Thymus (tissue), 11 donors: ENCODE results near the gene DDO. TPM values are rescaled to one million over a fixed set of nuclear protein-coding genes. Genes with fewer than 3 reads are reported as not detected.

Experiments used
- DNase-seq, 9 donors: peaks; one replicate each; pipeline ENCODE4 v3.0.0-alpha.2; 2013; ENCODE audit warnings: low spot score in 9 of 9, low read depth in 6 of 9, missing footprints in 1 of 9
- H3K27ac ChIP-seq, 2 donors: one replicate each; pipeline ENCODE4 v1.5.1; 2013; ENCODE audit warnings: control low read depth in 1 of 2, low read depth in 1 of 2, low read length in 1 of 2, mild to moderate bottlenecking in 1 of 2, moderate library complexity in 1 of 2
- H3K27me3 ChIP-seq, 2 donors: one replicate each; pipeline ENCODE4 v1.5.1; 2013; ENCODE audit warnings: low read length in 1 of 2; ENCODE audit not compliant: control insufficient read depth in 2 of 2, insufficient read depth in 1 of 2
- H3K36me3 ChIP-seq, 2 donors: one replicate each; pipeline ENCODE4 v1.5.1; 2013; ENCODE audit warnings: low read length in 1 of 2, mild to moderate bottlenecking in 1 of 2, moderate library complexity in 1 of 2; ENCODE audit not compliant: control insufficient read depth in 2 of 2, insufficient read depth in 2 of 2
- H3K4me1 ChIP-seq, 2 donors: one replicate each; pipeline ENCODE4 v1.5.1; 2013; ENCODE audit warnings: low read length in 2 of 2; ENCODE audit not compliant: control insufficient read depth in 2 of 2, insufficient read depth in 2 of 2
- H3K4me3 ChIP-seq, 2 donors: one replicate each; pipeline ENCODE4 v1.5.1; 2013; ENCODE audit warnings: low read length in 2 of 2, control low read depth in 1 of 2, mild to moderate bottlenecking in 1 of 2
- H3K9me3 ChIP-seq, 2 donors: one replicate each; pipeline ENCODE4 v1.5.1; 2013; ENCODE audit warnings: low read length in 1 of 2, mild to moderate bottlenecking in 1 of 2; ENCODE audit not compliant: control insufficient read depth in 2 of 2, insufficient read depth in 1 of 2
- WGBS: extraction: QIAGEN DNeasy Blood & Tissue Kit; methylation state at CpG from one replicate; pipeline ENCODE4 v1.1.7; 2013; 5-methylcytosine and 5-hydroxymethylcytosine counted together
- polyA plus RNA-seq: library from polyadenylated mRNA; stranded (reverse); fragments of 200-250 nt; gene quantifications from one replicate; pipeline ENCODE4 v1.2.3, GENCODE V29; 2013
- total RNA-seq: library from RNA; stranded (reverse); fragments of 120-200 nt; gene quantifications from one replicate; pipeline ENCODE4 v1.2.4, GENCODE V29; 2013
- donor health status: healthy.

The DDO gene
- total and polyA plus RNA-seq, 2 donors = 0.14 to 0.64 TPM

DNA sequence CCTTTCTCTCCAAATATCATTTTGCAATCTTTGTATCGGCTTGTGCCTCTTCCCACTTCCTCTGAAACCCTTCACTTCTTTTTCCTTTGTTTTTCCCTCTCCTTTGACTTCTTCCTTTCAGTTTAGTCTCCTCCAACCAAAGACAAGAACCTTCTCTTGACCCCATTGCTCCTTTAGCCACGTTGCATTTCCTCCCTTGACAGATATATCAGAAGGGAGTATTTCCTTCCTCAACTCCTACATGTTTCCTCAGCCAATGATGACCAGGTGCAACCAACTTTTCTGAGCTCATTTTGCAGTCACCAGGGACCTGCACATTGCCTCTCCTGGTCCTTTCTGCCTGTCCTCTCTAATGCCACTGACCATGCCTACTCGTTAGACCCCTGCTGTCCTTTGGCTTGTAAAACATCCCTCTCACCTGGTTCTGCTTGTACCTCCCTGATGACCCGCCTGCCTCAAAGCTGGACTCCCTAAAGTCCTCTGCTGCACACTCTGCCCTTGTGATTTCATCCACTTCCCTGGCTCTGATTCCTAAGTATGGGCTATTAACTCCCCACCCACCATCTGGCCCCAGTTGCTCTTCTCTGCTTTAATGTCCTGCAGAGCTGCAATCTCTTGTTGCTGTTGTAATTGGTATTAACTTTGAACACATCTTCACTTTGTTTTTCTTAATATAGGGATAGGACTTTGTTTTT, 33.6 kb upstream of the DDO start:
- Histone ChIP-seq H3K27ac (no peak overlapping the region), H3K9me3 (no peaks in the 10 kb centered on the region), H3K4me1 (peaks cover 0 to 6% of the 10 kb centered on the region in 2 donors), H3K36me3 (no peaks in the 10 kb centered on the region), H3K4me3 (no peak overlapping the region), H3K27me3 (no peaks in the 10 kb centered on the region)
- DNase-seq = no peak
- 60% methylated on average over 4 of the region's 4 CpGs for WGBS

DNA sequence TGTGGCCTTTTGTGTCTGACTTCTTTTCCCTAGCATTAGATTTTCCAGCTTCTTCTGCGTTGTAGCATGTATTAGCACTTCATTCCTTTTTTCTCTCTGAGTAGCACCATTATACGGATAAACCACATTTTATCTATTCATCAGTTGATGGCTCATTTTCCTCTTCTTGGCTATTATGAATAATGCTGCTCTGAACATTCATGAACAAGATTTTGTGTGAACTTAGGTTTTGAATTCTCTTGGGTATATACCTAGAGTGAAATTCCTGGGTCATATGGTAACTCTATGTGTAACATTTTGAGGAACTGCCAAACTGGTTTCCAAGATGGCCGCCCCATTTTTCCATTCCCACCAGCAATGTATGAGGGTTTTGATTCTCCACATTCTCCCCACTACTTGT, 32.4 kb upstream of the DDO start:
- peaks cover 0 to 6% of the 10 kb centered on the region in 2 donors for H3K4me1 ChIP-seq
- H3K27ac ChIP-seq = no peak overlapping the region
- no peaks in the 10 kb centered on the region for H3K27me3 ChIP-seq
- no peaks in the 10 kb centered on the region for H3K36me3 ChIP-seq
- H3K9me3 ChIP-seq = no peaks in the 10 kb centered on the region
- WGBS = 98% methylated on average over 3 of the region's 3 CpGs
- H3K4me3 ChIP-seq = no peak overlapping the region
- DNase-seq = no peak

DNA sequence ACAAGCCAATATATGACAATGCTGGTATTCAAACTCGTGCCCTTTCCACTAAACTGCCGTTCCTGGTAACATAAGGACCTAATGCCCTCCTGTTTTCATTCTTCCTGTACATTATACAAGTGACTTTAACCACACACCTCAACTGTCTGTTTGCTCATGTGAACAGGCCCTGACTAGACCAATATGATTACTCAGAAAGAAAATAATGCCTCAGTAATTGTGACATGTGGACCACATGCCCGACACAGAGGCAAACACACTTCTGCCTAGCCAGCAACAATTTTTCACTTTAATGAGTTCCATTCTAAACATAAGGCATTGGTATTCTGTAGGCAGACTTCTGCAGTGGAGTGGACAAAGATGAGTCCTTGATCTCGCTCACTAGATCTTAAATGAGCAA, 31.0 kb upstream of the DDO start:
- 96% methylated on average over 4 of the region's 4 CpGs for WGBS
- no peaks in the 10 kb centered on the region for H3K36me3 ChIP-seq
- H3K27ac ChIP-seq = no peak overlapping the region
- no peak overlapping the region for H3K4me3 ChIP-seq
- H3K27me3 ChIP-seq = no peaks in the 10 kb centered on the region
- DNase-seq = no peak
- peaks cover 0 to 6% of the 10 kb centered on the region in 2 donors for H3K4me1 ChIP-seq
- H3K9me3 ChIP-seq = no peaks in the 10 kb centered on the region

DNA sequence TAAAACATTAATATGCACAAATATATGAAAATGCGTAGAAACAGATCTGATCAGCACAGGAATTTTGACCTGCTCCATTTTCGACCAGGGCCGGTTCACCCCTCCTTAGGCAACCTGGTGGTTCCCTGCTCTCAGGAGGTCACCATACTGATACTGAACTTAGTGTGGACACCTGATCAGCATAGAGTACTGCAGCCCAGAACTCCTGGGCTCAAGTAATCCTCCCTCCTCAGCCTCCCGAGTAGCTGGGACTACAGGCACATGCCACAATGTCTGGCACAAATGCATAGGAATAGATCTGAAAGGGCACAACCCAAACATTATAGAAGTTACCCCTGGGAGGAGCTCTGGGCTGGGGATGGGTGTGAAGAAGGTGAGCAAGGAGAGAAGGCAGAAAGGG, 24.7 kb upstream of the DDO start:
- Histone ChIP-seq H3K4me1 (no peaks in the 10 kb centered on the region), H3K27me3 (no peaks in the 10 kb centered on the region), H3K36me3 (no peaks in the 10 kb centered on the region), H3K4me3 (no peak overlapping the region), H3K9me3 (peaks cover 0 to 4% of the 10 kb centered on the region in 2 donors), H3K27ac (no peak overlapping the region)
- no peak for DNase-seq
- 98% methylated on average over 4 of the region's 4 CpGs for WGBS

- WGBS = 68% methylated on average over 5 of the region's 5 CpGs
- Histone ChIP-seq H3K9me3 (peaks cover 0 to 4% of the 10 kb centered on the region in 2 donors), H3K27ac (no peak overlapping the region), H3K4me3 (no peak overlapping the region), H3K4me1 (no peaks in the 10 kb centered on the region), H3K36me3 (no peaks in the 10 kb centered on the region), H3K27me3 (no peaks in the 10 kb centered on the region)
- no peak for DNase-seq
These were observed 24.0 kb upstream of the DDO start for GRCh38 chr6:110439356-110439755.

- H3K4me3 ChIP-seq = no peak overlapping the region
- no peak for DNase-seq
- H3K36me3 ChIP-seq = no peaks in the 10 kb centered on the region
- H3K4me1 ChIP-seq = no peaks in the 10 kb centered on the region
- 96% methylated on average over 7 of the region's 7 CpGs for WGBS
- H3K9me3 ChIP-seq = peaks cover 0 to 4% of the 10 kb centered on the region in 2 donors
- H3K27ac ChIP-seq = no peak overlapping the region
- H3K27me3 ChIP-seq = no peaks in the 10 kb centered on the region
These were observed 19.7 kb upstream of the DDO start for GRCh38 chr6:110434961-110435602.

- WGBS = 92% methylated on average over 3 of the region's 3 CpGs
- Histone ChIP-seq H3K4me1 (no peaks in the 10 kb centered on the region), H3K27me3 (no peaks in the 10 kb centered on the region), H3K9me3 (no peaks in the 10 kb centered on the region), H3K36me3 (no peaks in the 10 kb centered on the region), H3K4me3 (no peak overlapping the region), H3K27ac (no peak overlapping the region)
- DNase-seq = no peak
These were observed 17.0 kb upstream of the DDO start for GRCh38 chr6:110432285-110432900.

DNA sequence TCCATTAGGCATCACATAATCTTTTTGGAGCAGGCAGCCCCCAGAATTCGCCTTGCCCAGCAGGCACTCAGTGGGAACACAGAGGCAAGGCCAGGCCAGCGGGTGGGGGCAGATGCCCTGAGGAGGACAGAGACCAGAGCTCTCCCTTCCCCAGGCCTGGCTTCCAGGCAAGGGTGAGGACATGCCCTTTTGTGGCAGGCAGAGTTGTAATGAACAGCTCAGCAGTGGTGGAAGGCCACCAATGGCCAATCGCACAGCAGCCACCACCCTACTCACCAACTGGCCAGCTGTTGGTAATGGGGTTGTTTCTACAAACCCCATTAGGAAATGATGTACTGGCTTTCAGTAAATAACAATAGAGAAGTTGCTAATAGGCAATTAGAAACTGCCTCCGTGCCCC, 15.4 kb upstream of the DDO start:
- WGBS = 96% methylated on average over 4 of the region's 4 CpGs
- Histone ChIP-seq H3K9me3 (no peaks in the 10 kb centered on the region), H3K27ac (no peak overlapping the region), H3K36me3 (no peaks in the 10 kb centered on the region), H3K27me3 (no peaks in the 10 kb centered on the region), H3K4me1 (no peaks in the 10 kb centered on the region), H3K4me3 (no peak overlapping the region)
- no peak for DNase-seq

- H3K9me3 ChIP-seq = no peaks in the 10 kb centered on the region
- H3K27ac ChIP-seq = no peak overlapping the region
- no peaks in the 10 kb centered on the region for H3K27me3 ChIP-seq
- no peaks in the 10 kb centered on the region for H3K4me1 ChIP-seq
- 90% methylated on average over 5 of the region's 5 CpGs for WGBS
- no peak overlapping the region for H3K4me3 ChIP-seq
- no peak for DNase-seq
- no peaks in the 10 kb centered on the region for H3K36me3 ChIP-seq
These were observed 14.9 kb upstream of the DDO start for GRCh38 chr6:110430236-110430635.
